GM19043 (cell line): Measurements from ENCODE around the gene NME4.

Experiments used
- ATAC-seq: cut with Tn5 transposase; IDR thresholded peaks from one replicate; pipeline ENCODE4 v1.9.1; 2021; ENCODE audit warnings: low read depth; ENCODE audit not compliant: unreplicated experiment

The NME4 gene

DNA sequence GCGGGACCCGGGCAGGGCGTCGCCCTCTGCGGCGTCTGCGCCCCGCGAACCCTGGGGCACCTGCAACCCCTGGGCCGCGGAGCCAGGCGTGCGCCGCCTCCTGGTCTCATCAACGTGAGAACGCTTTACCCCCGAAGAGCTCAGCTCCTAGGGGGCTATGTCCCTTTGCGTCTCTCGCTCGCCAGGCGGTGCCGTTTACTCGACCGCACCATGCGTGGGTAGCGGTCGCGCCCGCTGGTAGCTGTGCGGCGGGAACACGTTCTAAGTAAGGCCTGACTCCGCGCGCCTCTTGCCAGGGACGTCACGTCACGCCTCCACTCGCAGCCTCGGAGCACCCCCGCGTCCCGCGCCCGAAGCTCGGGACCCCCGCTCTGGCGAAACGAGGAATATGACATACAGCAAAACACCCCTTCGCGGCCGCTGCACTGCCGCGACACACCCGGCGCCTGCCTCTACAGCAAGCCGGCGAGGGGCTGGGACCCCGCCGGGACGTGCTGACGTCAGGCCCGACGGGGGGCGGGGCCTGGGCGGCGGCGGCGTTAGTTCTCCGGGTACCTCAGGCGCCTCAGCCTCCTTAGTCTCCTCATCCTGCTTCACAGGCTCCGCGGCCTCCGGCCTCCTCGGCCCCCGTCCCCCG, 28.2 kb downstream of the NME4 start, which contains the start of gene RAB11FIP3:
TSS of gene RAB11FIP3 (plus strand) at position 568 of the 637 bp plus-strand sequence. CDS start 358 bp downstream, outside the sequence.
- ATAC-seq, result peak; percentile 85

GRCh38 chr16:425740-426114, 28.7 kb downstream of the NME4 start:
- peak; percentile 31 for ATAC-seq

DNA sequence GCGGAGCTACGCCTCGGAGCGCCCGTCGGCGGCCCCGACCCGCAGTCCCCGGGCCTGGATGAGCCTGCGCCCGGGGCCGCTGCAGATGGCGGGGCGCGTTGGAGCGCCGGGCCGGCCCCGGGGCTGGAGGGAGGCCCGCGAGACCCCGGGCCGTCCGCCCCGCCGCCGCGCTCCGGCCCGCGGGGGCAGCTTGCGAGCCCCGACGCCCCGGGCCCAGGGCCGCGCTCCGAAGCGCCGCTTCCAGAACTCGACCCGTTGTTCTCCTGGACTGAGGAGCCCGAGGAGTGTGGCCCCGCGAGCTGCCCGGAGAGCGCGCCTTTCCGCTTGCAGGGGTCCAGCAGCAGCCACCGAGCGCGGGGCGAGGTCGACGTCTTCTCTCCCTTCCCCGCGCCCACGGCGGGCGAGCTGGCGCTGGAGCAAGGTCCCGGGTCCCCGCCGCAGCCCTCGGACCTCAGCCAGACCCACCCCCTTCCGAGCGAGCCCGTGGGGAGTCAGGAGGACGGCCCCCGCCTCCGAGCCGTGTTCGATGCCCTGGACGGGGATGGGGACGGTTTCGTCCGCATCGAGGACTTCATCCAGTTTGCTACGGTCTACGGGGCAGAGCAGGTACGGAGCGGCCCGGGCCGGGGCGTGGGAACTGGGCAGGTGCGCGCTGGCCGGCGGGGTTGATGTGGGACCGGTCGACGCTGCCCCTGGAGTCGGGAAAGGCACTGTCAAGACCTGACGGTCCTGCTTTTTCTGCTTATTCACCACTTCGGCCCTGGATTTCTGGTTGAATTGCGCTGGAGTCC, 29.3 kb downstream of the NME4 start:
- ATAC-seq, result no peak

DNA sequence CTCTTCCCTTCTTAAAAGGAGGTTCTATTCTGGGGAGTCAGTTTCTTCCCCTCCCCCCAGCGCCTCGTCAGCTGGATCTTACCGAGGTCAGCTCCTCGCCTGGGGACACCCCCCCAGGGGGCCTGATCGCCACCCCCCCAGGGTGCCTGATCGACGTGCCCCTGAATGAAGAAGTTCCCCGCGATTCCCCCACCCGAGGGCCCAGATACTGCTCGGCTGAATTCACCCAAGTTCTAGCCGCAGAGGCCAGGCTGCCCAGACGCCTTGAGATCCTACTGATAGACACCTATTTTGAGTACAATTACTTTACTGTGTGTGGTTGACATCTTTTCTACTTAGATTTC, 29.9 kb downstream of the NME4 start:
- no peak for ATAC-seq

- ATAC-seq, result no peak
Observed at GRCh38 chr16:427250-427649, 30.3 kb downstream of the NME4 start.

DNA sequence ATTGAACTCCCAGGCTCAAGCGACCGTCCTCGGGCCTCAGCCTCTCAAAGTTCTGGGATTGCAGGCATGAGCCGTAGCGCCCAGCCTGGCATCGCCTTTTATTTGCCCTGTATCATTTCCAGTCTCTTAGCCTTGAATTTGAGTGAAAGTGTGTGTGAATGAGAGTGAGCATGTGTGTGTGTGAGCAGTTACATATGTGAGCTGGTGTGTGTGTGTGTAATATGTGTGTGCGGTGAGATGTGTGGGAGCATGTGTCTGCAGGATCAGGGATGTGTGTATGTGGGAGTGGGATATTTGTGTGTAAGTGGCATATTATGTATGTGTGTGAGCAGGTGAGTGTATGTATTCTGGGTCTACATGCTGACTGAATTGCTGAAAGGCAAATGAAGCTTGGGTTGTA, 33.9 kb downstream of the NME4 start:
- ATAC-seq, result no peak

DNA sequence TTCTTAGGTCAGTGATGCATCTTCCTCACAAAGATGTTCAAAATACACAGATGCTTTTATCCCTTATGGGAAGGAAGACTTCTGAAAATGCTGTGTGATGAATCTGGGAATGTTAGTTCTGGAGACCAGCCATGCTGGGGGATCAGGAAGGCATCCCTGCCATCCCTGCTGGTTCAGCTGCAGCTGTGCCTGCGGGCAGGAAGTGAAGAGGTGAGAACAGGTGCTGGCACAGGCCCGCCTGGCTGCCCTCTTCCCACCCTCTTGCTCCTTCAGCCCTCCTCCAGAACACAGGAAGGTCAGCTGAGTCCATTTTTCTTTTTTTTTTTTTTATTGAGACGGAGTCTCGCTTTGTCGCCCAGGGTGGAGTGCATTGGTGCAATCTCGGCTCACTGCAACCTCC, 43.6 kb downstream of the NME4 start:
- ATAC-seq, result no peak

DNA sequence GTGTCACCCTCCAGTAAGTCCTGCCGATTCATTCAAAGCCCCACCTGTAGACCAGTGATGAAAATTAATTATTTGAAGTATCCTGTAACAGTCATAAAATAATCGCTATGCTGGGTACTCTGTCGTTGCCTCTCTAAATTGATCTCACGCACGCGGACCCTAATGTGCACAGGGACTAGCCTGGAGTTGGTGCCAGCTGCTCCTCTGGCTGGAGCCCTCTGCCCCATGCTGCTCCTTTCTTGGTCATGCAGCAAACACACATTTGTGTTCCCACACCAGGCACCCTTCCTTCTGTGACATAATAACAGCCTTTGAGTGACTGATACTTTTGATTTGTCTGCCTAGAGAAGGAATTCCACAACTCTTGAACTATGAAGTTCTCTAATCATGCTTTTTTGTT, 44.4 kb downstream of the NME4 start:
- no peak for ATAC-seq

- no peak for ATAC-seq
Observed at GRCh38 chr16:442976-443375, 46.0 kb downstream of the NME4 start.

GRCh38 chr16:444027-444426, 47.0 kb downstream of the NME4 start:
- no peak for ATAC-seq

GRCh38 chr16:445566-445965, 48.6 kb downstream of the NME4 start:
- no peak for ATAC-seq
